Endodermal cell (in vitro differentiated cells): ENCODE results near the gene GALP. TPM values are rescaled to one million over a fixed set of nuclear protein-coding genes. Genes with fewer than 3 reads are reported as not detected.
"Not testable (repeated sequence)": the region's sequence is repeated elsewhere in the genome, so short reads cannot be mapped to it uniquely, and the experiment has no call there.

Experiments
- DNase-seq: peaks from one replicate; pipeline ENCODE4 v3.0.0-alpha.2; 2017
- H3K27ac ChIP-seq: 2 replicates; pipeline ENCODE4 v1.5.1; 2013; ENCODE audit warnings: mild to moderate bottlenecking, low read depth, low read length, moderate library complexity
- H3K27me3 ChIP-seq: 2 replicates; pipeline ENCODE4 v1.6.1; 2013; ENCODE audit warnings: mild to moderate bottlenecking, low read length, moderate library complexity; ENCODE audit not compliant: insufficient read depth, control insufficient read depth, poor library complexity, severe bottlenecking
- H3K36me3 ChIP-seq: 2 replicates; pipeline ENCODE4 v1.7.0; 2013; ENCODE audit warnings: mild to moderate bottlenecking, low read length, moderate library complexity; ENCODE audit not compliant: control insufficient read depth, insufficient read depth
- H3K4me1 ChIP-seq: one replicate; pipeline ENCODE4 v1.7.0; 2013; ENCODE audit warnings: low read length; ENCODE audit not compliant: control insufficient read depth, insufficient read depth
- H3K4me3 ChIP-seq: 2 replicates; pipeline ENCODE4 v1.5.1; 2013; ENCODE audit warnings: mild to moderate bottlenecking, low read length, moderate library complexity
- H3K9ac ChIP-seq: 2 replicates; pipeline ENCODE4 v1.6.1; 2013; ENCODE audit warnings: mild to moderate bottlenecking, low read length, moderate library complexity; ENCODE audit not compliant: poor library complexity, severe bottlenecking; ENCODE audit errors: extremely low read depth
- H3K9me3 ChIP-seq: 2 replicates; pipeline ENCODE4 v1.6.1; 2013; ENCODE audit warnings: mild to moderate bottlenecking, low read length, moderate library complexity; ENCODE audit not compliant: control insufficient read depth
- H3K27ac Mint-ChIP-seq: 2 replicates; pipeline ENCODE4 v1.8.0; 2020; ENCODE audit warnings: mixed read lengths
- H3K27me3 Mint-ChIP-seq: 2 replicates; pipeline ENCODE4 v1.8.0; 2021; ENCODE audit warnings: mild to moderate bottlenecking, mixed read lengths; ENCODE audit not compliant: insufficient read depth
- H3K36me3 Mint-ChIP-seq: 2 replicates; pipeline ENCODE4 v1.8.0; 2020; ENCODE audit warnings: low read depth, mixed read lengths
- H3K4me1 Mint-ChIP-seq: 2 replicates; pipeline ENCODE4 v1.8.0; 2020; ENCODE audit warnings: mixed read lengths
- H3K4me3 Mint-ChIP-seq: 2 replicates; pipeline ENCODE4 v1.8.0; 2020; ENCODE audit warnings: mild to moderate bottlenecking, moderate library complexity, mixed read lengths
- H3K9me3 Mint-ChIP-seq: 2 replicates; pipeline ENCODE4 v1.8.0; 2020; ENCODE audit warnings: mild to moderate bottlenecking, mixed read lengths
- CTCF ChIP-seq: fragments of 200-600 bp; sonication (generic); conservative IDR thresholded peaks from 2 replicates; pipeline ENCODE4 v1.5.0; 2021; ENCODE audit warnings: antibody characterized with exemption, mild to moderate bottlenecking
- WGBS, 2 experiments: methylation state at CpG; one replicate each; pipeline versions ENCODE4 v1.1.5 to v1.1.7; 2013; ENCODE audit warnings: missing lambda C conversion rate in 2 of 2, mixed read lengths in 1 of 2; ENCODE audit not compliant: insufficient coverage in 1 of 2, insufficient read length in 1 of 2; 5-methylcytosine and 5-hydroxymethylcytosine counted together
- long read RNA-seq, 4 experiments: library from polyadenylated mRNA in 2 of 4; library from RNA in 1 of 4; library from capped mRNA in 1 of 4; stranded (forward) in 3 of 4; unstranded in 1 of 4; transcript quantifications; one replicate each; pipeline ENCODE4 v2.0.0, GENCODE V29; 2020 to 2021; ENCODE audit warnings: inconsistent platforms in 1 of 4
- polyA plus RNA-seq, 2 experiments: library from polyadenylated mRNA; stranded (reverse); fragments of 50-300 nt; gene quantifications; one replicate each; pipeline ENCODE4 v1.2.3, GENCODE V29; 2013
- total RNA-seq, 2 donors: library from RNA; stranded (reverse); fragmentation: NEBNext Ultra II Directional in 1 of 2; extraction: Animal tissue kit (Norgen Biotek cat#: 25700) in 1 of 2; gene quantifications; 2 replicates in 1 of 2; 3 replicates in 1 of 2; pipeline ENCODE4 v1.2.1, GENCODE V29; 2021

GALP gene
- total RNA-seq = under 1 TPM in 1 of 2 donors, not detected in 1; 0.40 TPM
- polyA plus RNA-seq (2013, experiment 1 of 2) = 20.2 TPM
- 19.9 TPM for polyA plus RNA-seq (2013, experiment 2 of 2)
- long read RNA-seq, experiment 1, partial matches to known transcripts = 0 of 1 reads
- long read RNA-seq, experiment 1, other reads (novel, unspliced or antisense) = 1 of 1 reads
- long read RNA-seq, experiment 2 = 0 reads
- long read RNA-seq, experiment 3 = 0 reads
- long read RNA-seq, experiment 4 = 0 reads

GRCh38 chr19:56175861-56176307 is at the start of gene GALP:
Gene GALP (plus strand): TSS chr19:56176008. CDS start chr19:56177109, 1,101 bp downstream.
- not testable (repeated sequence) for DNase-seq, H3K36me3 Mint-ChIP-seq, H3K4me3 Mint-ChIP-seq, H3K4me1 ChIP-seq, H3K9me3 ChIP-seq, H3K36me3 ChIP-seq, H3K4me3 ChIP-seq, H3K9ac ChIP-seq, H3K27ac Mint-ChIP-seq, H3K9me3 Mint-ChIP-seq, H3K27me3 ChIP-seq
- Mint-ChIP-seq H3K4me1 (peaks cover 17% of the 10 kb centered on the region), H3K27me3 (peaks cover 22% of the 10 kb centered on the region)
- WGBS, 2 experiments = 44 to 67% methylated on average over 11 to 15 of the region's 15 CpGs
- peak within 1 kb of the TSS; percentile 2 for H3K27ac ChIP-seq

- no peaks in the 10 kb centered on the region for H3K27me3 Mint-ChIP-seq
- H3K9ac ChIP-seq = no peak overlapping the region
- DNase-seq = peak; percentile 61
- no peak overlapping the region for H3K4me3 ChIP-seq
- TF ChIP-seq CTCF = no peak
- no peak overlapping the region for H3K27ac ChIP-seq
- H3K27me3 ChIP-seq = no peaks in the 10 kb centered on the region
- H3K9me3 Mint-ChIP-seq = no peaks in the 10 kb centered on the region
- H3K4me3 Mint-ChIP-seq = no peak overlapping the region
- no peaks in the 10 kb centered on the region for H3K36me3 Mint-ChIP-seq
- H3K9me3 ChIP-seq = no peaks in the 10 kb centered on the region
- H3K4me1 Mint-ChIP-seq = peaks cover under 1% of the 10 kb centered on the region
- WGBS, 2 experiments = 92 to 96% methylated on average over 18 to 19 of the region's 19 CpGs
- H3K27ac Mint-ChIP-seq = no peak overlapping the region
- no peaks in the 10 kb centered on the region for H3K4me1 ChIP-seq
- H3K36me3 ChIP-seq = no peaks in the 10 kb centered on the region
Observed at GRCh38 chr19:56126983-56127780, 48.6 kb upstream of the GALP start.

- H3K9ac ChIP-seq = no peak overlapping the region
- no peak for DNase-seq
- no peak for TF ChIP-seq CTCF
- Mint-ChIP-seq H3K4me3 (no peak overlapping the region), H3K4me1 (peaks cover 7% of the 10 kb centered on the region), H3K27me3 (no peaks in the 10 kb centered on the region), H3K9me3 (no peaks in the 10 kb centered on the region), H3K27ac (no peak overlapping the region), H3K36me3 (no peaks in the 10 kb centered on the region)
- H3K9me3 ChIP-seq = no peaks in the 10 kb centered on the region
- no peaks in the 10 kb centered on the region for H3K36me3 ChIP-seq
- H3K27ac ChIP-seq = no peak overlapping the region
- no peaks in the 10 kb centered on the region for H3K4me1 ChIP-seq
- H3K27me3 ChIP-seq = no peaks in the 10 kb centered on the region
- H3K4me3 ChIP-seq = no peak overlapping the region
- 92 to 94% methylated on average over 7 of the region's 7 CpGs for WGBS, 2 experiments
Observed at GRCh38 chr19:56130006-56130405, 45.8 kb upstream of the GALP start.
